GM12878 (cell line): ENCODE results near the gene GOLGA8B. TPM values are rescaled to one million over a fixed set of nuclear protein-coding genes. Genes with fewer than 3 reads are reported as not detected.

Experiments
- ATAC-seq: fragments of 200-7000 bp; cut with Tn5 transposase; 3 replicates; pipeline ENCODE4 v1.9.1; 2020; ENCODE audit warnings: mild to moderate bottlenecking, moderate library complexity
- BruUV-seq: library from RNA; stranded (reverse); fragments of 400-500 nt; replicated peaks from 2 replicates; lab custom pipeline; 2021; lab: Mats Ljungman, UMichigan
- CTCF ChIA-PET: fragments of 300-600 bp; sonication (Branson Sonifier 250); formaldehyde crosslinking; extraction: SDS; loops from one replicate; lab custom pipeline; 2021; ENCODE audit warnings: inconsistent platforms; lab: Yijun Ruan, JAX
- POLR2A ChIA-PET: fragments of 350-600 bp; formaldehyde crosslinking; extraction: SDS; loops from one replicate; lab custom pipeline; 2021; ENCODE audit warnings: inconsistent platforms; lab: Charles Lee
- RAD21 ChIA-PET: fragments of 300-600 bp; sonication (Branson Sonifier 250); formaldehyde crosslinking; loops from one replicate; lab custom pipeline; 2023; ENCODE audit warnings: antibody characterized with exemption; ENCODE audit not compliant: unreplicated experiment; lab: Charles Lee
- SMC1A ChIA-PET: fragments of 300-600 bp; sonication (Branson Sonifier 250); formaldehyde crosslinking; loops from one replicate; lab custom pipeline; 2023; ENCODE audit not compliant: unreplicated experiment, uncharacterized antibody; lab: Charles Lee
- DNase-seq: peaks from one replicate; pipeline ENCODE4 v3.0.0-alpha.2; 2011; ENCODE audit warnings: low read depth, low spot score
- FAIRE-seq: peaks from 3 replicates; lab custom pipeline; 2011; peaks lifted over from hg19 to GRCh38; lab: Jason Lieb, UNC
- H2AFZ ChIP-seq: 2 replicates; pipeline ENCODE4 v1.6.0; 2011; ENCODE audit warnings: low read depth, low read length, control low read depth; ENCODE audit not compliant: control insufficient read depth
- H3K27ac ChIP-seq: 2 replicates; pipeline ENCODE4 v1.5.1; 2011; ENCODE audit warnings: control low read depth; ENCODE audit not compliant: control insufficient read depth, insufficient read depth
- H3K27me3 ChIP-seq, 2 experiments: replicated peaks in 1 of 2; 2 replicates each; pipeline versions ENCODE4 v1.6.0 to v1.6.1; 2011; ENCODE audit warnings: low read length in 1 of 2; ENCODE audit not compliant: control insufficient read depth in 2 of 2, insufficient read depth in 2 of 2
- H3K36me3 ChIP-seq, 2 experiments: 2 replicates each; pipeline ENCODE4 v1.5.1; 2011; ENCODE audit warnings: low read length in 1 of 2; ENCODE audit not compliant: control insufficient read depth in 2 of 2, insufficient read depth in 2 of 2
- H3K4me1 ChIP-seq: 2 replicates; pipeline ENCODE4 v1.6.1; 2011; ENCODE audit warnings: mild to moderate bottlenecking, low read length, moderate library complexity, mixed read lengths; ENCODE audit not compliant: control insufficient read depth, insufficient read depth
- H3K4me2 ChIP-seq: 2 replicates; pipeline ENCODE4 v1.6.0; 2011; ENCODE audit warnings: control low read depth; ENCODE audit not compliant: control insufficient read depth, insufficient read depth
- H3K4me3 ChIP-seq: fragments of 200-600 bp; sonication (generic); 2 replicates; pipeline ENCODE4 v1.5.1; 2016
- H3K79me2 ChIP-seq: 2 replicates; pipeline ENCODE4 v1.6.0; 2011; ENCODE audit warnings: low read length; ENCODE audit not compliant: control insufficient read depth, insufficient read depth
- H3K9ac ChIP-seq: 2 replicates; pipeline ENCODE4 v1.8.0; 2011; ENCODE audit warnings: low read length, control low read depth, mixed read lengths; ENCODE audit not compliant: control insufficient read depth, insufficient read depth
- H3K9me3 ChIP-seq: replicated peaks from 3 replicates; pipeline ENCODE4 v1.5.1; 2011; ENCODE audit warnings: mild to moderate bottlenecking, low read length; ENCODE audit not compliant: control insufficient read depth, insufficient read depth
- H4K20me1 ChIP-seq: 2 replicates; pipeline ENCODE4 v1.6.0; 2011; ENCODE audit not compliant: control insufficient read depth, insufficient read depth
- CHD1 ChIP-seq: IDR thresholded peaks from 2 replicates; pipeline ENCODE4 v1.6.1; 2012; ENCODE audit warnings: low read depth, low read length, improper control_type of control experiment
- ESRRA ChIP-seq: IDR thresholded peaks from 2 replicates; pipeline ENCODE4 v1.6.1; 2012; ENCODE audit warnings: mild to moderate bottlenecking, low read length, improper control_type of control experiment
- FOS ChIP-seq: IDR thresholded peaks from 3 replicates; pipeline ENCODE4 v1.6.1; 2011; ENCODE audit warnings: borderline replicate concordance; ENCODE audit not compliant: insufficient read length; ENCODE audit errors: extremely low read depth
- FOXK2 ChIP-seq: fragments of 450-650 bp; IDR thresholded peaks from 2 replicates; pipeline ENCODE4 v1.6.1; 2017; ENCODE audit warnings: mild to moderate bottlenecking, moderate library complexity
- HSF1 ChIP-seq: fragments of 150-350 bp; IDR thresholded peaks from 2 replicates; pipeline ENCODE4 v1.6.1; 2014; ENCODE audit warnings: mild to moderate bottlenecking, low read depth, low read length
- IKZF1 ChIP-seq: fragments of 450-650 bp; conservative IDR thresholded peaks from 2 replicates; pipeline ENCODE4 v1.6.1; 2017; ENCODE audit warnings: antibody characterized with exemption, mild to moderate bottlenecking
- RUNX3 ChIP-seq: IDR thresholded peaks from 2 replicates; pipeline ENCODE4 v1.6.1; 2012; ENCODE audit warnings: low read length, inconsistent platforms
- SMARCA5 ChIP-seq: fragments of 450-650 bp; IDR thresholded peaks from 2 replicates; pipeline ENCODE4 v1.6.1; 2017; ENCODE audit warnings: mild to moderate bottlenecking
- SUZ12 ChIP-seq: fragments of 200-600 bp; sonication (generic); IDR thresholded peaks from one replicate; pipeline ENCODE4 v1.6.1; 2018; ENCODE audit warnings: antibody characterized with exemption, mild to moderate bottlenecking; ENCODE audit not compliant: unreplicated experiment
- ZBED1 ChIP-seq: IDR thresholded peaks from 2 replicates; pipeline ENCODE4 v1.6.1; 2016; ENCODE audit warnings: borderline replicate concordance
- in situ Hi-C: fragments of 300-500 bp; cut with MboI; formaldehyde crosslinking; loops from 9 replicates; pipeline ENCODE4 v1.14.3; 2018; ENCODE audit warnings: mixed read lengths
- intact Hi-C: fragments of 100-400 bp; cut with micrococcal nuclease; formaldehyde crosslinking; loops from one replicate; pipeline ENCODE4 v1.14.2; 2022; ENCODE audit not compliant: unreplicated experiment
- polyA plus RNA-seq, 11 experiments: library from polyadenylated mRNA; depleted of rRNA in 4 of 11; unstranded in 6 of 11; stranded (reverse) in 5 of 11; fragments of >200 nt; fragmentation: Nextera tagmentation in 4 of 11; fragmentation: Illumina TruSeq in 1 of 11; extraction: Ambion mirVana in 4 of 11; extraction: Trizol in 1 of 11; gene quantifications; 1 replicate in 1 of 11; 2 replicates in 10 of 11; pipeline versions ENCODE4 v1.2.1 to v1.2.3, GENCODE V29; 2011 to 2016; ENCODE audit warnings: inconsistent platforms in 2 of 11, missing spikeins in 2 of 11, low read depth in 1 of 11
- total RNA-seq, 4 experiments: library from RNA; depleted of rRNA in 3 of 4; stranded (reverse); fragments of >200 nt in 3 of 4; fragmentation: Illumina TruSeq in 1 of 4; extraction: Trizol in 1 of 4; gene quantifications; 2 replicates each; pipeline versions ENCODE4 v1.2.1 to v1.2.3, GENCODE V29; 2013 to 2021
- TF ChIP-seq, protein P1 (sequence below): fragments of 150-350 bp; IDR thresholded peaks from 2 replicates; pipeline ENCODE4 v1.6.1; 2016; ENCODE audit warnings: low read depth, low read length
- TF ChIP-seq, protein P2 (sequence below): fragments of 450-650 bp; formaldehyde crosslinking; IDR thresholded peaks from 2 replicates; pipeline ENCODE4 v1.4.0; 2022; ENCODE audit warnings: mild to moderate bottlenecking, moderate library complexity
- TF ChIP-seq, protein P3 (sequence below): fragments of 450-650 bp; IDR thresholded peaks from 2 replicates; pipeline ENCODE4 v1.6.1; 2017; ENCODE audit warnings: mild to moderate bottlenecking

The GOLGA8B gene
- total and polyA plus RNA-seq, 10 of the 15 experiments (the other 5 are each of a cell fraction or from before 2014, with no cell fraction given) = 18.5 to 302 (median 78.7) TPM

- Histone ChIP-seq H3K9ac (no peak overlapping the region), H3K27ac (no peak overlapping the region), H3K4me1 (no peaks in the 10 kb centered on the region), H3K4me3 (no peak overlapping the region), H4K20me1 (no peaks in the 10 kb centered on the region), H3K4me2 (no peak overlapping the region), H3K79me2 (no peaks in the 10 kb centered on the region), H3K9me3 (no peaks in the 10 kb centered on the region), H3K36me3 (no peaks in the 10 kb centered on the region), H3K27me3 (peaks cover 2 to 4% of the 10 kb centered on the region in 2 experiments; a peak in 3 of 4 replicates), H2AFZ (no peak overlapping the region)
- ChIA-PET CTCF (interaction anchor here (1.4 kb wide), 1 partner anchor 20 kb away, joined by 3 read pairs; no protein-coding TSS in a partner anchor), SMC1A (no interaction called here), RAD21 (no interaction called here), POLR2A (no interaction called here)
- FAIRE-seq (no peak), DNase-seq (no peak), ATAC-seq (no peak)
- intact Hi-C loops (no loop called here), in situ Hi-C loops (loop anchor here (25.0 kb wide), 1 partner anchor 304 kb away; no protein-coding TSS in a partner anchor)
- no peak for TF ChIP-seq ESRRA
- TF ChIP-seq CHD1 = no peak
- TF ChIP-seq, protein P1, sequence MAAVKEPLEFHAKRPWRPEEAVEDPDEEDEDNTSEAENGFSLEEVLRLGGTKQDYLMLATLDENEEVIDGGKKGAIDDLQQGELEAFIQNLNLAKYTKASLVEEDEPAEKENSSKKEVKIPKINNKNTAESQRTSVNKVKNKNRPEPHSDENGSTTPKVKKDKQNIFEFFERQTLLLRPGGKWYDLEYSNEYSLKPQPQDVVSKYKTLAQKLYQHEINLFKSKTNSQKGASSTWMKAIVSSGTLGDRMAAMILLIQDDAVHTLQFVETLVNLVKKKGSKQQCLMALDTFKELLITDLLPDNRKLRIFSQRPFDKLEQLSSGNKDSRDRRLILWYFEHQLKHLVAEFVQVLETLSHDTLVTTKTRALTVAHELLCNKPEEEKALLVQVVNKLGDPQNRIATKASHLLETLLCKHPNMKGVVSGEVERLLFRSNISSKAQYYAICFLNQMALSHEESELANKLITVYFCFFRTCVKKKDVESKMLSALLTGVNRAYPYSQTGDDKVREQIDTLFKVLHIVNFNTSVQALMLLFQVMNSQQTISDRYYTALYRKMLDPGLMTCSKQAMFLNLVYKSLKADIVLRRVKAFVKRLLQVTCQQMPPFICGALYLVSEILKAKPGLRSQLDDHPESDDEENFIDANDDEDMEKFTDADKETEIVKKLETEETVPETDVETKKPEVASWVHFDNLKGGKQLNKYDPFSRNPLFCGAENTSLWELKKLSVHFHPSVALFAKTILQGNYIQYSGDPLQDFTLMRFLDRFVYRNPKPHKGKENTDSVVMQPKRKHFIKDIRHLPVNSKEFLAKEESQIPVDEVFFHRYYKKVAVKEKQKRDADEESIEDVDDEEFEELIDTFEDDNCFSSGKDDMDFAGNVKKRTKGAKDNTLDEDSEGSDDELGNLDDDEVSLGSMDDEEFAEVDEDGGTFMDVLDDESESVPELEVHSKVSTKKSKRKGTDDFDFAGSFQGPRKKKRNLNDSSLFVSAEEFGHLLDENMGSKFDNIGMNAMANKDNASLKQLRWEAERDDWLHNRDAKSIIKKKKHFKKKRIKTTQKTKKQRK = no peak
- no peak for TF ChIP-seq SUZ12
- no peak for TF ChIP-seq HSF1
- TF ChIP-seq, protein P2, sequence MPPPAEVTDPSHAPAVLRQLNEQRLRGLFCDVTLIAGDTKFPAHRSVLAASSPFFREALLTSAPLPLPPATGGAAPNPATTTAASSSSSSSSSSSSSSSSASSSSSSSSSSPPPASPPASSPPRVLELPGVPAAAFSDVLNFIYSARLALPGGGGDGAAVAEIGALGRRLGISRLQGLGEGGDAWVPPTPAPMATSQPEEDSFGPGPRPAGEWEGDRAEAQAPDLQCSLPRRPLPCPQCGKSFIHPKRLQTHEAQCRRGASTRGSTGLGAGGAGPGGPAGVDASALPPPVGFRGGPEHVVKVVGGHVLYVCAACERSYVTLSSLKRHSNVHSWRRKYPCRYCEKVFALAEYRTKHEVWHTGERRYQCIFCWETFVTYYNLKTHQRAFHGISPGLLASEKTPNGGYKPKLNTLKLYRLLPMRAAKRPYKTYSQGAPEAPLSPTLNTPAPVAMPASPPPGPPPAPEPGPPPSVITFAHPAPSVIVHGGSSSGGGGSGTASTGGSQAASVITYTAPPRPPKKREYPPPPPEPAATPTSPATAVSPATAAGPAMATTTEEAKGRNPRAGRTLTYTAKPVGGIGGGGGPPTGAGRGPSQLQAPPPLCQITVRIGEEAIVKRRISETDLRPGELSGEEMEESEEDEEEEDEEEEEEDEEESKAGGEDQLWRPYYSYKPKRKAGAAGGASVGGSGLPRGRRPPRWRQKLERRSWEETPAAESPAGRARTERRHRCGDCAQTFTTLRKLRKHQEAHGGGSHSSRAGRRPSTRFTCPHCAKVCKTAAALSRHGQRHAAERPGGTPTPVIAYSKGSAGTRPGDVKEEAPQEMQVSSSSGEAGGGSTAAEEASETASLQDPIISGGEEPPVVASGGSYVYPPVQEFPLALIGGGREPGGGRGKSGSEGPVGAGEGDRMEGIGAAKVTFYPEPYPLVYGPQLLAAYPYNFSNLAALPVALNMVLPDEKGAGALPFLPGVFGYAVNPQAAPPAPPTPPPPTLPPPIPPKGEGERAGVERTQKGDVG (CRISPR knock-in tag) = no peak
- TF ChIP-seq FOS = no peak
- TF ChIP-seq RUNX3 = no peak
- TF ChIP-seq IKZF1 = no peak
- TF ChIP-seq ZBED1 = no peak
- TF ChIP-seq FOXK2 = no peak
- TF ChIP-seq, protein P3, sequence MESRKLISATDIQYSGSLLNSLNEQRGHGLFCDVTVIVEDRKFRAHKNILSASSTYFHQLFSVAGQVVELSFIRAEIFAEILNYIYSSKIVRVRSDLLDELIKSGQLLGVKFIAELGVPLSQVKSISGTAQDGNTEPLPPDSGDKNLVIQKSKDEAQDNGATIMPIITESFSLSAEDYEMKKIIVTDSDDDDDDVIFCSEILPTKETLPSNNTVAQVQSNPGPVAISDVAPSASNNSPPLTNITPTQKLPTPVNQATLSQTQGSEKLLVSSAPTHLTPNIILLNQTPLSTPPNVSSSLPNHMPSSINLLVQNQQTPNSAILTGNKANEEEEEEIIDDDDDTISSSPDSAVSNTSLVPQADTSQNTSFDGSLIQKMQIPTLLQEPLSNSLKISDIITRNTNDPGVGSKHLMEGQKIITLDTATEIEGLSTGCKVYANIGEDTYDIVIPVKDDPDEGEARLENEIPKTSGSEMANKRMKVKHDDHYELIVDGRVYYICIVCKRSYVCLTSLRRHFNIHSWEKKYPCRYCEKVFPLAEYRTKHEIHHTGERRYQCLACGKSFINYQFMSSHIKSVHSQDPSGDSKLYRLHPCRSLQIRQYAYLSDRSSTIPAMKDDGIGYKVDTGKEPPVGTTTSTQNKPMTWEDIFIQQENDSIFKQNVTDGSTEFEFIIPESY = no peak
- no peak for TF ChIP-seq SMARCA5
- no TSS peak for BruUV-seq
Measured at GRCh38 chr15:34607832-34608231, 24.4 kb upstream of the GOLGA8B start.
